B cell (primary cell): Measurements from ENCODE around the gene KHDC4. TPM values are rescaled to one million over a fixed set of nuclear protein-coding genes. Genes with fewer than 3 reads are reported as not detected.
A peak's percentile ranks its signal among the peaks of the same experiment; 100 is the strongest.

Experiments
- ATAC-seq: fragments of 200-7000 bp; cut with Tn5 transposase; one replicate; pipeline ENCODE4 v1.10.0; 2021; ENCODE audit warnings: low read depth, mild to moderate bottlenecking, moderate number of reproducible peaks, moderate library complexity
- CTCF ChIA-PET: fragments of 350-600 bp; sonication (Branson Sonifier 250); formaldehyde crosslinking; loops from one replicate; lab custom pipeline; 2021; ENCODE audit warnings: antibody characterized with exemption, inconsistent platforms; lab: Charles Lee
- POLR2A ChIA-PET: fragments of 350-600 bp; sonication (Branson Sonifier 250); formaldehyde crosslinking; loops from one replicate; lab custom pipeline; 2021; ENCODE audit warnings: antibody characterized with exemption; lab: Charles Lee
- DNase-seq: peaks from one replicate; pipeline ENCODE4 v3.0.0; 2013
- H2AFZ ChIP-seq: 2 replicates; pipeline ENCODE4 v1.6.1; 2012; ENCODE audit warnings: mild to moderate bottlenecking, low read depth, low read length; ENCODE audit not compliant: insufficient read depth, poor library complexity, severe bottlenecking
- H3K27ac ChIP-seq, 2 donors: 1 replicate in 1 of 2; 2 replicates in 1 of 2; pipeline ENCODE4 v1.5.1; 2012 to 2013; ENCODE audit warnings: low read length in 2 of 2, mild to moderate bottlenecking in 2 of 2, moderate library complexity in 1 of 2
- H3K27me3 ChIP-seq, 4 experiments: fragments of 200-600 bp in 1 of 4; sonication (generic) in 1 of 4; replicated peaks in 1 of 4; 1 replicate in 2 of 4; 2 replicates in 2 of 4; pipeline versions ENCODE4 v1.6.1 to v1.7.0; 2013 to 2016; ENCODE audit warnings: low read length in 3 of 4, mild to moderate bottlenecking in 2 of 4, mixed read lengths in 1 of 4, moderate library complexity in 1 of 4; ENCODE audit not compliant: insufficient read depth in 4 of 4, control insufficient read depth in 3 of 4; ENCODE audit errors: control extremely low read depth in 1 of 4
- H3K36me3 ChIP-seq, 2 experiments: replicated peaks in 1 of 2; 1 replicate in 1 of 2; 2 replicates in 1 of 2; pipeline versions ENCODE4 v1.6.1 to v1.7.1; 2013; ENCODE audit warnings: low read length in 1 of 2; ENCODE audit not compliant: insufficient read depth in 2 of 2, control insufficient read depth in 1 of 2; ENCODE audit errors: control extremely low read depth in 1 of 2, extremely low read depth in 1 of 2
- H3K4me1 ChIP-seq, 2 donors: fragments of 200-600 bp in 1 of 2; sonication (generic) in 1 of 2; 1 replicate in 1 of 2; 2 replicates in 1 of 2; pipeline versions ENCODE4 v1.5.1 to v1.6.1; 2013 to 2017; ENCODE audit warnings: low read length in 2 of 2; ENCODE audit not compliant: control insufficient read depth in 2 of 2, insufficient read depth in 2 of 2
- H3K4me2 ChIP-seq: replicated peaks from 2 replicates; pipeline ENCODE3; 2012; ENCODE audit warnings: mild to moderate bottlenecking, low read depth, low read length; ENCODE audit not compliant: poor library complexity, severe bottlenecking
- H3K4me3 ChIP-seq, 5 experiments: fragments of 200-600 bp in 1 of 5; sonication (generic) in 1 of 5; 1 replicate in 3 of 5; 2 replicates in 2 of 5; pipeline versions ENCODE4 v1.5.1 to v1.7.0; 2011 to 2016; ENCODE audit warnings: low read length in 4 of 5, mild to moderate bottlenecking in 4 of 5, low read depth in 2 of 5, control low read depth in 1 of 5, moderate library complexity in 1 of 5; ENCODE audit not compliant: insufficient read depth in 1 of 5; ENCODE audit errors: control extremely low read depth in 1 of 5, extremely low read depth in 1 of 5
- H3K79me2 ChIP-seq: fragments of 200-600 bp; sonication (generic); one replicate; pipeline ENCODE4 v1.6.0; 2016; ENCODE audit warnings: low read length; ENCODE audit not compliant: control insufficient read depth, insufficient read depth
- H3K9ac ChIP-seq: fragments of 200-600 bp; sonication (generic); 2 replicates; pipeline ENCODE4 v1.6.1; 2017; ENCODE audit warnings: mild to moderate bottlenecking, low read length, moderate library complexity
- H3K9me3 ChIP-seq, 3 donors: one replicate each; pipeline versions ENCODE4 v1.6.1 to v1.7.1; 2013; ENCODE audit warnings: low read length in 2 of 3; ENCODE audit not compliant: control insufficient read depth in 2 of 3, insufficient read depth in 1 of 3; ENCODE audit errors: control extremely low read depth in 1 of 3
- H4K20me1 ChIP-seq: 2 replicates; pipeline ENCODE4 v1.6.0; 2012; ENCODE audit warnings: mild to moderate bottlenecking, low read length; ENCODE audit not compliant: insufficient read depth, control insufficient read depth, poor library complexity, severe bottlenecking
- H3K27ac Mint-ChIP-seq: one replicate; pipeline ENCODE4 v1.8.0; 2021; ENCODE audit warnings: mixed read lengths
- H3K27me3 Mint-ChIP-seq: one replicate; pipeline ENCODE4 v1.8.0; 2021; ENCODE audit warnings: mixed read lengths
- H3K4me1 Mint-ChIP-seq: one replicate; pipeline ENCODE4 v1.8.0; 2021; ENCODE audit warnings: mixed read lengths
- H3K4me3 Mint-ChIP-seq: one replicate; pipeline ENCODE4 v1.8.0; 2021; ENCODE audit warnings: mixed read lengths
- H3K9me3 Mint-ChIP-seq: one replicate; pipeline ENCODE4 v1.8.0; 2022; ENCODE audit warnings: mixed read lengths; ENCODE audit not compliant: insufficient read depth
- CTCF ChIP-seq: fragments of 200-600 bp; IDR thresholded peaks from one replicate; pipeline ENCODE4 v1.8.0; 2022; ENCODE audit warnings: antibody characterized with exemption, mild to moderate bottlenecking
- EZH2 ChIP-seq: IDR thresholded peaks from 2 replicates; pipeline ENCODE4 v1.6.1; 2012; ENCODE audit warnings: borderline replicate concordance, low read depth, mild to moderate bottlenecking, moderate library complexity, low read length; ENCODE audit not compliant: insufficient read depth, poor library complexity, severe bottlenecking
- WGBS: methylation state at CpG from one replicate; pipeline ENCODE4 v1.1.5; 2013; ENCODE audit warnings: missing lambda C conversion rate; ENCODE audit not compliant: insufficient coverage; 5-methylcytosine and 5-hydroxymethylcytosine counted together
- intact Hi-C: fragments of 100-400 bp; cut with micrococcal nuclease; formaldehyde crosslinking; loops from one replicate; pipeline ENCODE4 v1.10.0; 2022
- polyA plus RNA-seq: library from polyadenylated mRNA; depleted of rRNA; stranded (reverse); fragments of >200 nt; gene quantifications from 2 replicates; pipeline ENCODE4 v1.2.3, GENCODE V29; 2012
- total RNA-seq, 2 donors: library from RNA; stranded (reverse); fragments of 120-200 nt in 1 of 2; gene quantifications; 1 replicate in 1 of 2; 2 replicates in 1 of 2; pipeline versions ENCODE4 v1.2.3 to v1.2.4, GENCODE V29; 2013 to 2022

The KHDC4 gene
- total and polyA plus RNA-seq, 2 donors (not counting 1 experiment from before 2014, with no cell fraction given) = 51.3 to 122 TPM

- H3K27ac Mint-ChIP-seq = no peak overlapping the region
- intact Hi-C loops = loop anchor here (1.0 to 5.0 kb wide), 6 partner anchors 11 to 132 kb away; partner anchors contain the start of genes GON4L, LAMTOR2 and RIT1
- no peak overlapping the region for H3K4me3 Mint-ChIP-seq
These were observed 850 bp upstream of the KHDC4 start for GRCh38 chr1:155934936-155935590.

More at GRCh38 chr1:155934936-155935590, 850 bp upstream of the KHDC4 start:
- Histone ChIP-seq H3K27me3 (no peaks in the 10 kb centered on the region), H3K9me3 (no peaks in the 10 kb centered on the region), H3K4me1 (peaks cover 49 to 62% of the 10 kb centered on the region in 2 donors), H3K36me3 (peaks cover 2 to 23% of the 10 kb centered on the region in 2 experiments), H3K4me2 (peak overlapping the region; percentile 68), H4K20me1 (peaks cover 20% of the 10 kb centered on the region), H3K27ac (peak overlapping the region; percentile 82 to 89), H3K9ac (peak overlapping the region; percentile 60), H3K4me3 (peak overlapping the region; percentile 79 to 97 (median 84)), H3K79me2 (peaks cover 69% of the 10 kb centered on the region), H2AFZ (peak overlapping the region; percentile 79)
- POLR2A ChIA-PET = interaction anchor here (0.6 to 2.5 kb wide), 8 partner anchors 10 to 302 kb away, joined by 3 to 33 read pairs (median 9); partner anchors contain the start of gene ARHGEF2
- ATAC-seq (no peak), DNase-seq (no peak)
- Mint-ChIP-seq H3K4me1 (peaks cover 41% of the 10 kb centered on the region), H3K9me3 (no peaks in the 10 kb centered on the region), H3K27me3 (no peaks in the 10 kb centered on the region)
- 82% methylated on average over 13 of the region's 24 CpGs for WGBS
- TF ChIP-seq CTCF (no peak), EZH2 (no peak)
- CTCF ChIA-PET = interaction anchor here (1.0 to 6.3 kb wide), 13 partner anchors 9 to 194 kb away, joined by 3 to 83 read pairs (median 5); partner anchors contain the start of gene ARHGEF2
